ENCODE measurements around the gene ANXA9. TPM values are rescaled to one million over a fixed set of nuclear protein-coding genes. Genes with fewer than 3 reads are reported as not detected.

Gene ANXA9
- total RNA-seq, 1 donor from 2014 or later = not detected

GRCh38 chr1:150973836-150974579 lies 8.1 kb upstream of the ANXA9 start:
- Mint-ChIP-seq H3K27ac (ENCODE audit: unreplicated experiment) (no peak overlapping the region), H3K36me3 (ENCODE audit: low read depth, unreplicated experiment) (peaks cover 7% of the 10 kb centered on the region), H3K4me3 (ENCODE audit: unreplicated experiment) (peak overlapping the region; percentile 88), H3K27me3 (ENCODE audit: unreplicated experiment) (peaks cover 23% of the 10 kb centered on the region), H3K9me3 (ENCODE audit: unreplicated experiment) (no peaks in the 10 kb centered on the region), H3K4me1 (ENCODE audit: unreplicated experiment) (peaks cover 51% of the 10 kb centered on the region)
- no peak for TF ChIP-seq CTCF (IDR thresholded peaks at IDR 0.05; ENCODE audit: unreplicated experiment)
- DNase-seq (ENCODE audit: low spot score) = peak; percentile 32

GRCh38 chr1:150974580-150975478 lies 7.3 kb upstream of the ANXA9 start, which contains the start of gene CERS2:
Gene CERS2 (minus strand): TSS chr1:150974835. CDS start chr1:150969090, 5,745 bp downstream.
- H3K4me1 Mint-ChIP-seq (ENCODE audit: unreplicated experiment) = peaks cover 51% of the 10 kb centered on the region
- peak; percentile 86 for DNase-seq (ENCODE audit: low spot score)

GRCh38 chr1:150976401-150976821 lies 5.7 kb upstream of the ANXA9 start:
- no peaks in the 10 kb centered on the region for H3K9me3 Mint-ChIP-seq (ENCODE audit: unreplicated experiment)
- peaks cover 6% of the 10 kb centered on the region for H3K36me3 Mint-ChIP-seq (ENCODE audit: low read depth, unreplicated experiment)
- peaks cover 26% of the 10 kb centered on the region for H3K27me3 Mint-ChIP-seq (ENCODE audit: unreplicated experiment)
- peak overlapping the region; percentile 89 for H3K4me3 Mint-ChIP-seq (ENCODE audit: unreplicated experiment)
- no peak for DNase-seq (ENCODE audit: low spot score)
- peak overlapping the region; percentile 37 for H3K27ac Mint-ChIP-seq (ENCODE audit: unreplicated experiment)
- H3K4me1 Mint-ChIP-seq (ENCODE audit: unreplicated experiment) = peaks cover 48% of the 10 kb centered on the region
- no peak for TF ChIP-seq CTCF (IDR thresholded peaks at IDR 0.05; ENCODE audit: unreplicated experiment)

More at GRCh38 chr1:150974580-150975478, 7.3 kb upstream of the ANXA9 start, which contains the start of gene CERS2:
- Mint-ChIP-seq H3K9me3 (ENCODE audit: unreplicated experiment) (no peaks in the 10 kb centered on the region), H3K36me3 (ENCODE audit: low read depth, unreplicated experiment) (peaks cover 6% of the 10 kb centered on the region), H3K4me3 (ENCODE audit: unreplicated experiment) (peak within 1 kb of the TSS; percentile 89), H3K27ac (ENCODE audit: unreplicated experiment) (peak within 1 kb of the TSS; percentile 85), H3K27me3 (ENCODE audit: unreplicated experiment) (peaks cover 23% of the 10 kb centered on the region)
- TF ChIP-seq CTCF (IDR thresholded peaks at IDR 0.05; ENCODE audit: unreplicated experiment) = no peak

- Mint-ChIP-seq H3K27me3 (ENCODE audit: unreplicated experiment) (peaks cover 23% of the 10 kb centered on the region), H3K9me3 (ENCODE audit: unreplicated experiment) (no peaks in the 10 kb centered on the region), H3K4me1 (ENCODE audit: unreplicated experiment) (peaks cover 41% of the 10 kb centered on the region), H3K27ac (ENCODE audit: unreplicated experiment) (peak overlapping the region; percentile 72), H3K36me3 (ENCODE audit: low read depth, unreplicated experiment) (peaks cover 6% of the 10 kb centered on the region), H3K4me3 (ENCODE audit: unreplicated experiment) (peak overlapping the region; percentile 89)
- peak; percentile 51 for DNase-seq (ENCODE audit: low spot score)
- TF ChIP-seq CTCF (IDR thresholded peaks at IDR 0.05; ENCODE audit: unreplicated experiment) = no peak
These were observed 5.0 kb upstream of the ANXA9 start for GRCh38 chr1:150976879-150977694.
